Measurements from ENCODE around the gene DLG2.

DNA sequence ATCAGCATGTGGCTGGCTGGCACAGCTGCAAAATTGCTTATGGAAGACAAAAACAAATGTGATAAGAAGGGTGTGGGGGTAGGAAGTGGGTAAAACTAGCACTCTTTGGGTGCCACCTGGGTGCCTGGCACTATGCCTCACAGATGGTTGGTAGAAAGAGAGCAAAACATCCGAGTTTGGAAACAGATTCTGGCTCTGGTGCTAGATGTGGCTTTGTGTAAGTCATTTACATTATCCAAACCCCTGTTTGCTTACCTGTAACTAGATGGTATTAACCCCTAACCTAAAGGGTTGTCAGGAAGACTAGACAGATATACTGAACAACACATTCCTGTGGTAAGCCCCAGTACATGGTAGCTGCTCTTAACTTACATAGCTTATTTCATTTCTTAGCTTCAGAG is 905.6 kb downstream of the DLG2 start:
- TF ChIP-seq, protein P1, sequence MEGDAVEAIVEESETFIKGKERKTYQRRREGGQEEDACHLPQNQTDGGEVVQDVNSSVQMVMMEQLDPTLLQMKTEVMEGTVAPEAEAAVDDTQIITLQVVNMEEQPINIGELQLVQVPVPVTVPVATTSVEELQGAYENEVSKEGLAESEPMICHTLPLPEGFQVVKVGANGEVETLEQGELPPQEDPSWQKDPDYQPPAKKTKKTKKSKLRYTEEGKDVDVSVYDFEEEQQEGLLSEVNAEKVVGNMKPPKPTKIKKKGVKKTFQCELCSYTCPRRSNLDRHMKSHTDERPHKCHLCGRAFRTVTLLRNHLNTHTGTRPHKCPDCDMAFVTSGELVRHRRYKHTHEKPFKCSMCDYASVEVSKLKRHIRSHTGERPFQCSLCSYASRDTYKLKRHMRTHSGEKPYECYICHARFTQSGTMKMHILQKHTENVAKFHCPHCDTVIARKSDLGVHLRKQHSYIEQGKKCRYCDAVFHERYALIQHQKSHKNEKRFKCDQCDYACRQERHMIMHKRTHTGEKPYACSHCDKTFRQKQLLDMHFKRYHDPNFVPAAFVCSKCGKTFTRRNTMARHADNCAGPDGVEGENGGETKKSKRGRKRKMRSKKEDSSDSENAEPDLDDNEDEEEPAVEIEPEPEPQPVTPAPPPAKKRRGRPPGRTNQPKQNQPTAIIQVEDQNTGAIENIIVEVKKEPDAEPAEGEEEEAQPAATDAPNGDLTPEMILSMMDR (IDR thresholded peaks at IDR 0.05 in 4 of 5, conservative IDR thresholded peaks at IDR 0.05 in 1 of 5) = no peak
- no peak for TF ChIP-seq POLR2A (IDR thresholded peaks at IDR 0.05)
